GM08714 (cell line): Measurements from ENCODE around the gene ZNF331.

Experiments
- H3K4me3 ChIP-seq: fragments of 200-500 bp; sonication (Bioruptor generic); 2 replicates; pipeline ENCODE4 v1.5.1; 2014; ENCODE audit warnings: mild to moderate bottlenecking, low read length, inconsistent platforms
- ZNF274 ChIP-seq: IDR thresholded peaks from 2 replicates; pipeline ENCODE4 v1.6.1; 2012; ENCODE audit warnings: mild to moderate bottlenecking, low read depth, low read length

ZNF331 gene

DNA sequence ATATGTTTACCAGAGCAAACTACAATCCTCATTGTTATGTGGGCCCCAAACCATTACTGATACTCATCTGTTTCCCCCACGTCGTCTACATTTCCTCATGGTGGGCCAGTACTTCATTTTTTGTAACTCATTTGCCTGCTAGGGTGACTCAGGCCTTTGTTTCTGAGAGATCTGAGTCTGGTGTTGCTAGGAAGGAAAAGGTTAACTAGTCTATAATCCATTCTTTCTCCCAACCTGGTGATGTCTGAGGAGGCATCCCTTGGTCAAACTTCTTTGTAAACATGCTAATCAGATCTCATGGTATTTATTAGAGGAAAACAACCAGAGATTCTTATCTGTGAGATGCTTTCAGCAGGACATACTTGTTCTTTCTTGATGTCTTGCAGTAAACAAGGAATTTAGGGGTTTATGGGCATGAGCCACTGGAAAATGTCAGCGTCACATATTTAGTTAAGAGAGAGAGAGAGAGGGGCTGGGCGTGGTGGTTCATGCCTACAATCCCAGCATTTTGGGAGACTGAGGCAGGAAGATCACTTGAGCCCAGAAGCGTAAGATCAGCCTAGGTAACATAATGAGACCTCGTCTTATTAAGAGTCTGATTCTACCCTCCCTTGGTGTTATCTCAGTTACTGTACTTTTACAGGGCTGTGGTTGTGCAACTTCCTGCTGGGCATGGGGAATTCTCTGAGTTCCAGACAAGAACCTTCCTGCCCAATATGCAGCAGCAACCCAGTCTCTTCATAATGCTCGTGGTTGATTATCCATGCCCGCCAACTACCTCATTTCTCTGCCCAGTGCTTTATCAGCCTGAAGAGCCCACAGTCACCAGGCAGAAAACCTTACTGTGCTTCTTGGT, 84.2 kb downstream of the ZNF331 start:
- H3K4me3 ChIP-seq, result no peak overlapping the region
- TF ChIP-seq ZNF274, result no peak

DNA sequence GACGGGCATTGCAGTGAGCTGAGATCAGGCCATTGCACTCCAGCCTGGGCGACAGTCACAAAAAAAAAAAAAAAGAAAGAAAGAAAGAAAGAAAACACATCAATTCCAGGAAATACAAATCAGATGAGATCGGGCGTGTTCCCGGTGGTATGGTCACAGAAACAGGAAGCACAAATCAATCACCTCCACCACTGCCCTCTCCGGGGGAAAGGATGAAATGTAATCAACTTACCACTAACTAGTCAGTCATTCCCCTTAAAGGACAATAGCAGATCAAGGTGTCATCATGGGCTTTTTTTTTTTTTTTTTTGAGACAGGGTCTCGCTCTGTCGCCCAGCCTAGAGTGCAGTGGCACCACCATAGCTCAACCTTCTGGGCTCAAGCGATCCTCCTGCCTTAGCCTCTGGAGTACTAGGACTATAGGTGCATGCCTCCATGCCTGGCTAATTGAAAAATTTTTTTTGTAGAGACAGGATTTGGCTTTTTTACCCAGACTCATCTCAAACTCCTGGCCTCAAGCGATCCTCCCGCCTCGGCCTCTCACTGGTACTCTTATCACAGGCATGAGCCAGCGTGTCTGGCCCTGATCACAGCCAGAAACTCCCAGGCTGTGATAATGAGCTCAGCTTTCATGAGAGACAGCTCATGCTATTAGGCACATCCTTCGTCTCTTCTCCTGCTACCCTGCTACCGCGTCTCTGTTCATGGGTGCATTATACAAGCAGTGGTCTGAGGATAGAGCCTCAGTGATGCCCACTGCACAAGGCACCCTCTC, 87.0 kb downstream of the ZNF331 start:
- H3K4me3 ChIP-seq, result no peak overlapping the region
- no peak for TF ChIP-seq ZNF274

DNA sequence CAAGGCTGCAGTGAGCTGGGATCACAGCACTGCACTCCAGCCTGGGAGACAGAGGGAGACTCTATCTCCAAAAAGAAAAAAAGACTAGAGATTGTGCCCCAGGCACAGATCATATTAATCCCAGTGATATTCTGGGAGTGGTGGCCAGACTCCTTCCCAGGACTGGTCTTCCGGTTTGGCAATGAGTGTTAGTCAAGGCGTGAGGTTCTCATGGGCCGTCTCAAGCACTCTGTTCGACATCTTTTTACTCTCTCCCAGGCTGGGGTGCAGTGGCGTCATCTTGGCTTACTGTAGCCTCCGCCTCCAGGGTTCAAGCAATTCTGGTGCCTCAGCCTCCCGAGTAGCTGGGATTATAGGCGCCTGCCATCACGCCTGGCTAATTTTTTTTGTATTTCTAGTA, 88.5 kb downstream of the ZNF331 start:
- no peak overlapping the region for H3K4me3 ChIP-seq
- TF ChIP-seq ZNF274, result no peak

DNA sequence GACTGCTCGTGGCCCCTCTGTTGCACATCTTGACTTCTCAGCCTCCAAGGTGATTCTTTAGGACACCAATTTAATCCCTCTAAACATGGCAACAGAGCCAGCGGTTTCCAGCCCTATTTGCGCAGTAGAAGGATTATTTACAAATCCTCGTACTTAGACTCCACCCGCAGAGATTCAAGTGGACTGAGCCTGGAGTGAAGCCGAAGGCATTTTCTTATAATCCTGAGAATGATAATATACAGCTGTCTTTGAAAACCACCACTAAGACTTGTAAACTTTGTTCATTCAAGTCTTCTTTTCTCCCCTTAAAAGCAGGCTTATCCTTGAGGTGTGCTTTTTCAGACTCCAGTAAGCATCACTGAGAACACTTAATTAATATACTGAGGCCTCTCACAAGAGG, 89.0 kb downstream of the ZNF331 start:
- no peak for TF ChIP-seq ZNF274
- H3K4me3 ChIP-seq, result no peak overlapping the region
